Measurements from ENCODE around the gene LBHD2.

Gene LBHD2

GRCh38 chr14:103091041-103091882 lies 7.3 kb downstream of the LBHD2 start:
- DNase-seq, result no peak

- DNase-seq, result no peak
These were observed 7.8 kb downstream of the LBHD2 start for GRCh38 chr14:103091883-103092222.

DNA sequence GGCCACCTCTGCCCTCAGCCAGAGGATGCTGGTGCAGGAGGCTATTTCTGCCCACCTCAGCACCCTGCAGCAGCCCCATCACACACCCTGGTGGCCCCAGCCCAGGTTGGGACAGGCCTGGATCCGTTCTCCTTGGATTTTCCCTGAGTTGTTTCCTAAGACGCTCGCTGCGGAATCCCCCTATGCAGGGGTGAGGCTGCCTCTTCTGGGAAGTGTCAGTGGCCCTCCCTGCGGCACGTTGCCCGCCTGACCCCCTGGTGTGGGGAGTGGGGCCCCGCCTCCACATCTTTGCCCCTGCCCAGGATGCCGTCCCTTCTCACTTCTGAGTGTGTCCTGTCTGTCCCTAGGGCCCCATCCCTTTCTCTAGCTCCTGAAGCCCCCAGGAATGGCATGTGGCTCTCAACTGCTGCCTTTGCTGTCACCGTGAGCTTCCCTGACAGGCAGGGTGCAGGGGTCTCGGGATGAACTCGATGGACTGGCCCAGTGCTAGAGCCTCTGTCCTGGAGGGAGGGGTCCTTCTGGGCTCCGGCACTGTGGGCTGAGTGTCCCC lies 9.9 kb downstream of the LBHD2 start:
- no peak for DNase-seq

- no peak for DNase-seq
These were observed 10.6 kb downstream of the LBHD2 start, which contains the start of gene EXOC3L4 for GRCh38 chr14:103094406-103095209. TSS of gene EXOC3L4 (plus strand) at chr14:103094725. CDS start at chr14:103100220, 5,495 bp downstream.

DNA sequence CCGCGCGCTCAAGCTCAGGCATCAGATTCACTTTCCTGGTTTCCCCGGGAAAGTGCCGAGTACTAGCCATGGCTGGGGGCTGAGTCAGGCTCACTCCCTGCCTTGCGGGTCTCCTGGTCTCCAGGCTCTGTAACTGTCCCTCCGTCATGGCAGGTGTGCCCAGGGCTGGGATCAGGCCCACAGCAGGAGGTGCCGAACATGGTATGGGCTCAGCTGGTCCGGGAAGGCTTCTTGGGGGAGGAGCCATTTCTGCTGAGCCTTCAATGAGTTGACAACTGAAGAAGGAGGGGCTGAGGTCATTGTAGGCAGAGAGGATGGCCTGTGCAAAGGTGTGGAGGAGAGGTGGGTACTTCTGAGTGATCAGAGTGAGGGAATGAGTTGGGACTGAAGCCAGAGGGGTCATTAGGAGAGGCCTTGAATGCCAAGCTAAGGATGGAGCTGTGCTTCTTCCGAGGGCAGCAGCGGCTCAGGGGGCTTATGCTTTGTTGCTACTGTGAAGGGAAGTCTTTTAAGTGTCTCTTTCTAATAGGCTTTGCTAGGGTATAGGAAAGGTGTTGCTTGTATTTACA lies 11.3 kb downstream of the LBHD2 start:
- DNase-seq, result no peak

- DNase-seq, result no peak
These were observed 12.4 kb downstream of the LBHD2 start for GRCh38 chr14:103096387-103096786.

DNA sequence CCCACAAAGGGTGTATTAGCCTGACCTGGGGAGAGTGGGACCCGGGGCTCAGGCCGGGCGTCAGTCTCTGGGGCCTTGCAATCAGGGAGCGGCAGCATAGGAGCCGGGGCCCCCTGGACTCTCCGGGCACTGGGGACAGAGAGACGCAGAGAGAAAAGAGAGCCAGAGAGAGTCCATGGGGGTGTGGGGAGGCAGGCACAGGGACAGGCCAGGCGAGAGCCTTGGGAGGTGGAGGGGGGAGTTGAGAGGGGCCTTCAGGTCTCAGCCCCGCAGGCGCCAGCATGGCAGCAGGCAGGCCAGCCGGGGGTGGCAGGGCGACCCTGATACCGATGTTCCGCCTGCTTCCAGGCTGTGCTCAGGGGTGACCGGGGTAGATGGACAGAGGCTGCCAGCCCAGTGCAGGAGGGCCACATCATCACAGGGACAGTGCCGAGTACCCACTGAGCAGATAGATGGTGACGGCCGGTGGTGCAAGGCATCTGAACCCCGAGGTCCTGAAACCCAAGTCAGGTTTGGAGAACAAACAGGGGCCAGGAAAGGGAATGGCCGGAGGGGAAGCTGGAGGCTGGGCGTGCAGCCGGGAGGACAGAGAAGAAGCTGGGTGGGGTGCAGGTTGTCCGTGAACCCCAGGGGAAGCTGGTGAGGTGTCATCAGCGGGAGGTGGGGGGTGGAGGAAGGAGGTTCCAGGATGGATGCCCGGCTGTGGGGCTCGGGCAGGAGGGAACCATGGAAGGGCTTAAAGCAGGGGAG lies 13.4 kb downstream of the LBHD2 start:
- no peak for DNase-seq

DNA sequence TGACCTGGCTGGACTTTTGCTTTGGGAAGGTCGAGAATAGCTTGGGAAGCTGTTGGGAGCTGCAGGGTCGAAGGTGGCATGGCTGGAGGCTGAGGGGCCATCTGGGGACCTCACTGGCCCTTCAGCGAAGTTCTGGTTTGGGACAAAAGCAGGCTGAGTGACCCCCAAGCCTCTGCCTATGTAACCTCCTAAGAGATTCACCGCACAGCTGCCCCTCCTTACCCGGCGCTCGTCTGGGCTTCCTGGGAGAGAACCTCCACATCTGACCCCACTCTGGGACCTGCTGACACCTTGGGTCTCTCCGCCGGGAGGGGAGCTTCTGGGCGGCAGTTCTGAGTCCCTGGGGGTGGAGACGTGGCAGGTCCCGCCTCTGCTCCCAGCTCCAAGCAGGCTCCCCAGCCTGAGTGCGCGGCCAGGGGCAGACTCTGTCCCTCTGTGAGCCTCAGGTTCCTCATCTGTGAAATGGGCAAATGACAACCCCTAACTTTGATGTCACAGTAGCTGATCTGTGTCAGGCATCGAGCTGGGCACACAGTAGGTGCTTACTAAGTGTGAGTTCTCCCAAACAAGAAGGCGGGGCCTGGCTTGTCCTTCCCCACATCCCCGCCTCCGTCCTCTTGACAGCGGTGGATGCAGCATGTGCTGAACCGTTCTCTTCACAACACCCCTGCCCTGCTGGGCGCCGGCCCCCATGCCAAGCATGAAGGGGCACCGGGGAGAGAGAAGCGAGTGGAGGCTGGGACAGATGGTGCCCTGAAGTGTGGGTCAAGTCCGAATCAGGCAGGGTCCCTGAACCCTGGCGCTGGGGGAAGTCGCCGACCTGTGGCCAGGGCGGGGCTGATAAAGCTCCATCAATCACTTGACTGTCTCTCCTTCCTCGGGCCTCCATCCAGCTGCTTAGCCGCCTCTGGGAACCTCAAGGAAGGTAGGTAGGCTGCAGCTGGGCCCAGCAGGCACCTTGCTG lies 14.3 kb downstream of the LBHD2 start:
- DNase-seq, result no peak

DNA sequence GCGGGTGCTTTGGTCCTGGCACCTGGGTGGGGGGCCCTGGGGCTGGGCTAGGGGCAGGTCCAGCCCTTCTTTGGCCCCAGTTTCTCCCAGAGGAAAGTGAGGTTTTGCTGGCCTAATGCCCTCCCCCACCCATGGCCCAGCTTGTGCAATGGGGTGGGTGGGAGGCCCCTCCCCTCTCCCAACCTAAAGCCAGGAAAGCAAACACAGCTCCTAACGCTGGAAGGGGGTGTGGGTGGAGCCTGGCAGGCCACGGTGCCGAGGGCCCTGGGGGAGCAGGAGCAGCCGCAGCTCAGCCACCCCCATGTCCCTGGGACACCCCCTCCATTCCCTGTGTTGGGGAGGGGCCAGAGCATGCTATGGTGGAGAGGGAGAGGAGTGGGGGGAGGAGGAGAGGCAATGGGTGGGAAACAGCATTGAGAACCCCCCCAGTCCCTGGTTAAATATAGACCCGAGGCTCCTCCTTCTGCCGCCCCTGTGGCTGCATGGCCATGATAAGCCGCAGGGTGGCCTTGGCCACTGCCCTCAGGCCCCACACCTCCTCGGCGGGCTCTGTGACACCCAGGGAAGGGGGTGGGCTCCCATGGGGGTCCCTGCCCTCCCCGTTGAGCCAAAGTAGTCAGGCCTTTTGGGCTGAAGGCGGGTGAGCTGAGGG lies 15.2 kb downstream of the LBHD2 start:
- no peak for DNase-seq

- DNase-seq, result no peak
These were observed 15.8 kb downstream of the LBHD2 start for GRCh38 chr14:103099733-103100280.

DNA sequence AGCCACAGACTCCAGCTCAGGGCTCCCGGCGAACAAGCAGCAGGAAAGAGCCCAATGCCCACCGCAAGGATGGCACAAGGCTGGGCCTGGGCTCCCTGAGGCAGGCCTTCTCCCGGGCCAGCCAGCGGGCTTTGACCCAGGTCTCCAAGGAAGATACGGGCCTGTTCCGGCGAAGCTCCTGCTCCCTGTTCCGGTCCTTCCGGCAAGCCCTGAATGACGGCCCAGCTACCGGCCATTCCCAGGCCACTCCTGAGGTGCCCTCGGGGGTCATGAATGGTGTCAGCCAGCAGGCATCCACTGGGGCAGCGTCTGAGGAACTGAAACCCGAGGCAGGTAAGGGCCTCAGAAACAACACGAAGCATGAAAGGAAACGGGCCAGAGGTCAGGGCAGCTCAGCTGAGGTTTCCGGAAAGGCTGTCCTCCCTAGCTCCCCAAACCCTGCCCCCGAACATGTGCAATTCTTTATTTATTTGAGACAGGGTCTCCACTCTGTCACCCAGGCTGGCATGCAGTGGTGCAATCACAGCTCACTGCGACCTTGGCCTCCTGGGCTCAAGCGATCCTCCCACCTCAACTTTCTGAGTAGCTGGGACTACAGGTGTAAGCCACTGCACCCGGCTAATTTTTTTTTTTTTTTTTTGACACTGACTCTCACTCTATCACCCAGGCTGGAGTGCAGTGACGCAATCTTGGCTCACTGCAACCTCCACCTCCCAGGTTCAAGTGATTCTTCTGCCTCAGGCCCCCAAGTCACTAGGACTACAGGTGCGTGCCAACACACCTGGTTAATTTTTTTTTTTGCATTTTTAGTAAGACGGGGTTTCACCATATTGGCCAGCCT lies 16.5 kb downstream of the LBHD2 start:
- no peak for DNase-seq

DNA sequence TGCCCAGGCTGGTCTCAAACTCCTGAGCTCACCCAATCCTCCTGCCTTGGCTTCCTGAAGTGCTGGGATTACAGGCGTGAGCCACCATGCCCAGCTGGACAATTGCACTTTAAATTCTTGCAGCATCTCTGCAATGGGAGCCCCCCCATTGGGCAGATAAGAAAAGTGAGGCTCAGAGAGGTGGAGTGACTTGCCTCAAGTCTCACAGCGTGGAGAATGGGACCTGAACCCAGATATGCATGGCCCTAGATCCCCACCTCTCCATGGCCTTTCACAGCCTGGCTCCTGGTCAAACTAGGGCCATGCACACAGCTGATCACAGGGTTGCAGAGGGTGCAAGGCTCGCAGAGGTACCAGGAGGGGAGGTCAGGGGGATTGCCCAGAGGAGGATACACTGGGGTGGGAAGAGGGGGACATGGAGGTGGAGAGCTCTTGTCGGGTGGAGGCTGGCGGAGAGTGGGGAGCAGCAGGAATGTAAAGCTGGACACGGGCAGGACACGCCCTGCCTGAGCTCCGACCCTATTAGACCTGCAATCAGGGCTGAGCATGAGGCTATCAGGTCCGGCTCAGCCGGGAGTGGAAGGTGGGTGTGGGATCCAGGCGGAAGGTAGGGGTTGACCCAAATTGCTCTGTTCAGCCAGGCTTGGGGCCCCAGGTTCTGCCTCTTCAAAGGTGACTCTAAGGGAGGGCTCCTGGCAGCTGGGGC lies 17.4 kb downstream of the LBHD2 start:
- DNase-seq, result no peak

GRCh38 chr14:103101963-103102688 lies 18.1 kb downstream of the LBHD2 start:
- no peak for DNase-seq

- DNase-seq, result no peak
These were observed 18.8 kb downstream of the LBHD2 start for GRCh38 chr14:103102689-103103260.

- peak; percentile 82 for DNase-seq
These were observed 19.7 kb downstream of the LBHD2 start for GRCh38 chr14:103103461-103104388.

DNA sequence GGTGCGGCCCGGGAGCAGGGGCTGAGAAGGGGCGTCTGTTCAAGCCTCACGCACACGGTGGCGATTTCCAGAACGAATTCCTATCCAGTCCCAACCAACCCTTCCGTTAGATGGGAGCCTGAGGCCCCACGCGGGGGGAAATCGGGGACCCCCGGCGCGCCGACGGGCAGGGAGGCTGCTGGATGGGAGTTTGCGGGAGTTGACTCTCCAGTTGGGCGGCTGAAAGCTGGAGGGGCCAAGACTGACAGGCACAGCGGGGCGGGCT lies 20.3 kb downstream of the LBHD2 start:
- no peak for DNase-seq
